B cell (primary cell): ENCODE measurements around the gene FAM168A. TPM values are rescaled to one million over a fixed set of nuclear protein-coding genes. Genes with fewer than 3 reads are reported as not detected.

Source experiments
- ATAC-seq: fragments of 200-7000 bp; cut with Tn5 transposase; one replicate; pipeline ENCODE4 v1.10.0; 2021; ENCODE audit warnings: low read depth, mild to moderate bottlenecking, moderate number of reproducible peaks, moderate library complexity
- CTCF ChIA-PET: fragments of 350-600 bp; sonication (Branson Sonifier 250); formaldehyde crosslinking; loops from one replicate; lab custom pipeline; 2021; ENCODE audit warnings: antibody characterized with exemption, inconsistent platforms; lab: Charles Lee
- POLR2A ChIA-PET: fragments of 350-600 bp; sonication (Branson Sonifier 250); formaldehyde crosslinking; loops from one replicate; lab custom pipeline; 2021; ENCODE audit warnings: antibody characterized with exemption; lab: Charles Lee
- DNase-seq: peaks from one replicate; pipeline ENCODE4 v3.0.0; 2013
- H2AFZ ChIP-seq: 2 replicates; pipeline ENCODE4 v1.6.1; 2012; ENCODE audit warnings: mild to moderate bottlenecking, low read depth, low read length; ENCODE audit not compliant: insufficient read depth, poor library complexity, severe bottlenecking
- H3K27ac ChIP-seq, 2 donors: 1 replicate in 1 of 2; 2 replicates in 1 of 2; pipeline ENCODE4 v1.5.1; 2012 to 2013; ENCODE audit warnings: low read length in 2 of 2, mild to moderate bottlenecking in 2 of 2, moderate library complexity in 1 of 2
- H3K27me3 ChIP-seq, 4 experiments: fragments of 200-600 bp in 1 of 4; sonication (generic) in 1 of 4; replicated peaks in 1 of 4; 1 replicate in 2 of 4; 2 replicates in 2 of 4; pipeline versions ENCODE4 v1.6.1 to v1.7.0; 2013 to 2016; ENCODE audit warnings: low read length in 3 of 4, mild to moderate bottlenecking in 2 of 4, mixed read lengths in 1 of 4, moderate library complexity in 1 of 4; ENCODE audit not compliant: insufficient read depth in 4 of 4, control insufficient read depth in 3 of 4; ENCODE audit errors: control extremely low read depth in 1 of 4
- H3K36me3 ChIP-seq, 2 experiments: replicated peaks in 1 of 2; 1 replicate in 1 of 2; 2 replicates in 1 of 2; pipeline versions ENCODE4 v1.6.1 to v1.7.1; 2013; ENCODE audit warnings: low read length in 1 of 2; ENCODE audit not compliant: insufficient read depth in 2 of 2, control insufficient read depth in 1 of 2; ENCODE audit errors: control extremely low read depth in 1 of 2, extremely low read depth in 1 of 2
- H3K4me1 ChIP-seq, 2 donors: fragments of 200-600 bp in 1 of 2; sonication (generic) in 1 of 2; 1 replicate in 1 of 2; 2 replicates in 1 of 2; pipeline versions ENCODE4 v1.5.1 to v1.6.1; 2013 to 2017; ENCODE audit warnings: low read length in 2 of 2; ENCODE audit not compliant: control insufficient read depth in 2 of 2, insufficient read depth in 2 of 2
- H3K4me2 ChIP-seq: replicated peaks from 2 replicates; pipeline ENCODE3; 2012; ENCODE audit warnings: mild to moderate bottlenecking, low read depth, low read length; ENCODE audit not compliant: poor library complexity, severe bottlenecking
- H3K4me3 ChIP-seq, 5 experiments: fragments of 200-600 bp in 1 of 5; sonication (generic) in 1 of 5; 1 replicate in 3 of 5; 2 replicates in 2 of 5; pipeline versions ENCODE4 v1.5.1 to v1.7.0; 2011 to 2016; ENCODE audit warnings: low read length in 4 of 5, mild to moderate bottlenecking in 4 of 5, low read depth in 2 of 5, control low read depth in 1 of 5, moderate library complexity in 1 of 5; ENCODE audit not compliant: insufficient read depth in 1 of 5; ENCODE audit errors: control extremely low read depth in 1 of 5, extremely low read depth in 1 of 5
- H3K79me2 ChIP-seq: fragments of 200-600 bp; sonication (generic); one replicate; pipeline ENCODE4 v1.6.0; 2016; ENCODE audit warnings: low read length; ENCODE audit not compliant: control insufficient read depth, insufficient read depth
- H3K9ac ChIP-seq: fragments of 200-600 bp; sonication (generic); 2 replicates; pipeline ENCODE4 v1.6.1; 2017; ENCODE audit warnings: mild to moderate bottlenecking, low read length, moderate library complexity
- H3K9me3 ChIP-seq, 3 donors: one replicate each; pipeline versions ENCODE4 v1.6.1 to v1.7.1; 2013; ENCODE audit warnings: low read length in 2 of 3; ENCODE audit not compliant: control insufficient read depth in 2 of 3, insufficient read depth in 1 of 3; ENCODE audit errors: control extremely low read depth in 1 of 3
- H4K20me1 ChIP-seq: 2 replicates; pipeline ENCODE4 v1.6.0; 2012; ENCODE audit warnings: mild to moderate bottlenecking, low read length; ENCODE audit not compliant: insufficient read depth, control insufficient read depth, poor library complexity, severe bottlenecking
- H3K27ac Mint-ChIP-seq: one replicate; pipeline ENCODE4 v1.8.0; 2021; ENCODE audit warnings: mixed read lengths
- H3K27me3 Mint-ChIP-seq: one replicate; pipeline ENCODE4 v1.8.0; 2021; ENCODE audit warnings: mixed read lengths
- H3K4me1 Mint-ChIP-seq: one replicate; pipeline ENCODE4 v1.8.0; 2021; ENCODE audit warnings: mixed read lengths
- H3K4me3 Mint-ChIP-seq: one replicate; pipeline ENCODE4 v1.8.0; 2021; ENCODE audit warnings: mixed read lengths
- H3K9me3 Mint-ChIP-seq: one replicate; pipeline ENCODE4 v1.8.0; 2022; ENCODE audit warnings: mixed read lengths; ENCODE audit not compliant: insufficient read depth
- EZH2 ChIP-seq: IDR thresholded peaks from 2 replicates; pipeline ENCODE4 v1.6.1; 2012; ENCODE audit warnings: borderline replicate concordance, low read depth, mild to moderate bottlenecking, moderate library complexity, low read length; ENCODE audit not compliant: insufficient read depth, poor library complexity, severe bottlenecking
- WGBS: methylation state at CpG from one replicate; pipeline ENCODE4 v1.1.5; 2013; ENCODE audit warnings: missing lambda C conversion rate; ENCODE audit not compliant: insufficient coverage; 5-methylcytosine and 5-hydroxymethylcytosine counted together
- intact Hi-C: fragments of 100-400 bp; cut with micrococcal nuclease; formaldehyde crosslinking; loops from one replicate; pipeline ENCODE4 v1.10.0; 2022
- polyA plus RNA-seq: library from polyadenylated mRNA; depleted of rRNA; stranded (reverse); fragments of >200 nt; gene quantifications from 2 replicates; pipeline ENCODE4 v1.2.3, GENCODE V29; 2012
- total RNA-seq, 2 donors: library from RNA; stranded (reverse); fragments of 120-200 nt in 1 of 2; gene quantifications; 1 replicate in 1 of 2; 2 replicates in 1 of 2; pipeline versions ENCODE4 v1.2.3 to v1.2.4, GENCODE V29; 2013 to 2022
- TF ChIP-seq, protein P1 (sequence below): fragments of 200-600 bp; IDR thresholded peaks from one replicate; pipeline ENCODE4 v1.8.0; 2022; ENCODE audit warnings: antibody characterized with exemption, mild to moderate bottlenecking

FAM168A gene
- total and polyA plus RNA-seq, 2 donors (not counting 1 experiment from before 2014, with no cell fraction given), result 11.0 to 26.8 TPM

DNA sequence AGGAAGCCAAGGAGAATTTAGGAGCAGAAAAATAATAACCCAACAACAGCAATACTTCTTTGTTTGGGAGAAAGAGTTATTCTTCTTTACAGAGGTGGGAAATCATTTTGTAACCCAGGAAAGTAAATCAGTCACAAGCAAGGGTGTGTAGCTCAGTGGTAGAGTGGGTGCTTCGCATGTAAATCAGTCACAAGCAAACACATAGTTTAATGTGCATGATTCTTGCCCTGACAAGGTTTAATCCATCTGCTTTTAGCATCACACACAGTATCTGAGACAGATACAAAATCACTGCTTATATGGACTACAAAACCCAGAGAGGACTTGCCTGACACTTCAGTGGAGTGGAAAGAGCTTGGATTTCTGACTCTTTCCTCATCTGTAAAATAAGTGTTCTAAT, 139.7 kb downstream of the FAM168A start:
- H3K9me3 ChIP-seq, result no peaks in the 10 kb centered on the region
- ChIA-PET POLR2A (interaction anchor here (0.6 kb wide), 1 partner anchor 28 kb away, joined by 4 read pairs; no protein-coding TSS in a partner anchor), CTCF (interaction anchor here (0.6 to 1.1 kb wide), 3 partner anchors 9 to 19 kb away, joined by 3 to 5 read pairs (median 3); no protein-coding TSS in a partner anchor)
- peaks cover 9 to 11% of the 10 kb centered on the region in 2 donors for H3K4me1 ChIP-seq
- DNase-seq, result no peak
- no peak overlapping the region for H3K9ac ChIP-seq
- no peaks in the 10 kb centered on the region for H3K79me2 ChIP-seq
- intact Hi-C loops, result no loop called here
- H3K27ac ChIP-seq, result no peak overlapping the region
- Mint-ChIP-seq H3K4me1 (peaks cover 18% of the 10 kb centered on the region), H3K4me3 (no peak overlapping the region), H3K27ac (no peak overlapping the region), H3K9me3 (no peaks in the 10 kb centered on the region), H3K27me3 (no peaks in the 10 kb centered on the region)
- no peak overlapping the region for H2AFZ ChIP-seq
- H3K4me2 ChIP-seq, result no peak overlapping the region
- H3K4me3 ChIP-seq, result no peak overlapping the region
- no peaks in the 10 kb centered on the region for H3K36me3 ChIP-seq
- H3K27me3 ChIP-seq, result no peaks in the 10 kb centered on the region
- TF ChIP-seq, protein P1, sequence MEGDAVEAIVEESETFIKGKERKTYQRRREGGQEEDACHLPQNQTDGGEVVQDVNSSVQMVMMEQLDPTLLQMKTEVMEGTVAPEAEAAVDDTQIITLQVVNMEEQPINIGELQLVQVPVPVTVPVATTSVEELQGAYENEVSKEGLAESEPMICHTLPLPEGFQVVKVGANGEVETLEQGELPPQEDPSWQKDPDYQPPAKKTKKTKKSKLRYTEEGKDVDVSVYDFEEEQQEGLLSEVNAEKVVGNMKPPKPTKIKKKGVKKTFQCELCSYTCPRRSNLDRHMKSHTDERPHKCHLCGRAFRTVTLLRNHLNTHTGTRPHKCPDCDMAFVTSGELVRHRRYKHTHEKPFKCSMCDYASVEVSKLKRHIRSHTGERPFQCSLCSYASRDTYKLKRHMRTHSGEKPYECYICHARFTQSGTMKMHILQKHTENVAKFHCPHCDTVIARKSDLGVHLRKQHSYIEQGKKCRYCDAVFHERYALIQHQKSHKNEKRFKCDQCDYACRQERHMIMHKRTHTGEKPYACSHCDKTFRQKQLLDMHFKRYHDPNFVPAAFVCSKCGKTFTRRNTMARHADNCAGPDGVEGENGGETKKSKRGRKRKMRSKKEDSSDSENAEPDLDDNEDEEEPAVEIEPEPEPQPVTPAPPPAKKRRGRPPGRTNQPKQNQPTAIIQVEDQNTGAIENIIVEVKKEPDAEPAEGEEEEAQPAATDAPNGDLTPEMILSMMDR, result no peak
- no peak for TF ChIP-seq EZH2
- ATAC-seq, result no peak
- no CpG with 5 or more reads among the region's 1 CpG for WGBS
- no peaks in the 10 kb centered on the region for H4K20me1 ChIP-seq

- Histone ChIP-seq H3K27me3 (no peaks in the 10 kb centered on the region), H2AFZ (no peak overlapping the region), H4K20me1 (no peaks in the 10 kb centered on the region), H3K9me3 (no peaks in the 10 kb centered on the region), H3K36me3 (no peaks in the 10 kb centered on the region), H3K4me3 (no peak overlapping the region), H3K9ac (no peak overlapping the region), H3K27ac (no peak overlapping the region), H3K79me2 (no peaks in the 10 kb centered on the region), H3K4me2 (no peak overlapping the region), H3K4me1 (peaks cover 0 to 4% of the 10 kb centered on the region in 2 donors)
- ATAC-seq (no peak), DNase-seq (no peak)
- H3K4me3 Mint-ChIP-seq, result no peak overlapping the region
- intact Hi-C loops, result no loop called here
- peaks cover 1% of the 10 kb centered on the region for H3K4me1 Mint-ChIP-seq
- POLR2A ChIA-PET, result no interaction called here
- CTCF ChIA-PET, result no interaction called here
- TF ChIP-seq EZH2, result no peak
- TF ChIP-seq, protein P1, result no peak
- no peak overlapping the region for H3K27ac Mint-ChIP-seq
- no peaks in the 10 kb centered on the region for H3K9me3 Mint-ChIP-seq
- 96% methylated on average over 6 of the region's 9 CpGs for WGBS
- no peaks in the 10 kb centered on the region for H3K27me3 Mint-ChIP-seq
These were observed 142.9 kb downstream of the FAM168A start for GRCh38 chr11:73454987-73455386.
